HG02973 (cell line): Measurements from ENCODE around the gene SULT4A1.

Experiments
- ATAC-seq: cut with Tn5 transposase; IDR thresholded peaks from one replicate; pipeline ENCODE4 v1.9.1; 2021; ENCODE audit warnings: moderate library complexity; ENCODE audit not compliant: unreplicated experiment

Gene SULT4A1

DNA sequence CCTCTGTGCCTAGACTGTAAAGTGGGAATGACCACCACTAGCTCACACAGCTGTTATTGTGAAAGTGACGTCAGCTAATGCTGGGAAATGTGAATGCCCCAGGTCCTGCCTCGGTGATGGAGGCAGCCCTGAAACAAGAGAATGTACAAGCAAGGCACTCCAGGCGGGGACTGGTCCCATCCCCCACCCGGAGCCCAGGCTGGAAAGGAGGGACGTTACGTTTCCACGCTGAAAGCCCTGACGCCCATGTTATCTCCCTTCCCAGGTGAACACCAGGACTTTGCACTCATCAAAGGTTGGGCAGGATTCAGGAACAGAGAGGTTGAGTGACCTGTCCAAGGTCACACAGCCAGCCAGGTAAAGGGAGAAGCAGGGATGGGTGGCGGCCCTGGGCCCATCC lies 784 bp downstream of the SULT4A1 start:
- no peak for ATAC-seq

DNA sequence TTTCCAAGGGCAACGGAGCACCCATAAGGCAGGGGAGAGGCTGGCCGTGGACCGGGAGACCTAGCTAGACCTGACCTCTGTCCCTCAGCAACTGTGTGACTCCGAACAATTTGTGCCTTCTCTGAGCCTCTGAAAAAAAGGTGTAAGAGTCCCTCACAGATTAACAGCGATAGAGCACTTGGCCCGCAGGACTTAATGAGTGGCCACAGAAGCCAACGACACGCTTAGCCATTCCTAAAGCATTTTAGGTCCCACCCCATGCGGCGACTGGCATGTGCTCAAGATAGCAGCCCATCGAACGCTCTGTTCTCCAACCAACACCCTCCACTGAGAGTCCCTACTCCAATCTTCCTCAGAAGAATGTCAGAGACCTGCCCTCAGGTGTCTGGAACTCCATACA lies 1.5 kb downstream of the SULT4A1 start:
- no peak for ATAC-seq

GRCh38 chr22:43860126-43860525 lies 2.2 kb downstream of the SULT4A1 start:
- ATAC-seq: no peak

DNA sequence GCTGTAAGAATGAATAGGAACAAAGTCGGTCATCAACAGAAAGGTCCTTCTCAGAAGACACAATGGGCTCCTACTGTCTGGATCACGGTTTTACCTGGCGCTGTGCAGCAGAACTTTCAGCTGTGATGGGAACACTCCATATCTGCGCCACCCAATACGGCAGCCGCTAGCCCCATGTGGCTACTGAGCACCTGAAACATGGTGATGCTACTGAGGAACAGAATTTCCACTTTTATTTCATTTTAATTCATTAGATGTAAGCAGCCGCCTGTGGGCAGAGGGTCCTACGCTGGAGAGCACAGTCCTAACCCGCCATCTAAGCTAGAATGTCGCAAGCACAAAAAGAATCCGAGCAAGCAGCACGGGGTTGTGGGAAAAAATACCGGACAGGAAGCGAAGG lies 2.7 kb downstream of the SULT4A1 start:
- no peak for ATAC-seq

DNA sequence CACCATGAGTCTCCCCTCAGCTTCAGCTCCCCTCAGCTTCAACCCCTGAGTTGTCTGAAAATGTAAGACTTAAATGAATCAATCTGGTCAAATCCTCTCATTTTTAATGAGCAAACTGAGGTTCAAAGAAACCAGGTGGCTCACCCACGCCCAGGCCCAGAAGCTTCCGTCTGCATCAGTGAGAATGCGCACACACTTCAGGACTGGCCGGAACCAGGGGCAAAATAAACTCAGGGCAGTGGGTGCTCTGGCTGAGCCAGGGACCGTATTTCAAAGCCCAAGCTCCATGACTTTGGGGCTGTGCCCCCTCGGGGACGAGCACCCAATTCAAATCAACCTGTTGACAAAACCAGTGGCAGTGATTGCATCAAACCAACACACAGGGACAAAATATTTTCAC lies 3.1 kb downstream of the SULT4A1 start:
- no peak for ATAC-seq

- no peak for ATAC-seq
Observed at GRCh38 chr22:43858156-43858895, 4.0 kb downstream of the SULT4A1 start.

DNA sequence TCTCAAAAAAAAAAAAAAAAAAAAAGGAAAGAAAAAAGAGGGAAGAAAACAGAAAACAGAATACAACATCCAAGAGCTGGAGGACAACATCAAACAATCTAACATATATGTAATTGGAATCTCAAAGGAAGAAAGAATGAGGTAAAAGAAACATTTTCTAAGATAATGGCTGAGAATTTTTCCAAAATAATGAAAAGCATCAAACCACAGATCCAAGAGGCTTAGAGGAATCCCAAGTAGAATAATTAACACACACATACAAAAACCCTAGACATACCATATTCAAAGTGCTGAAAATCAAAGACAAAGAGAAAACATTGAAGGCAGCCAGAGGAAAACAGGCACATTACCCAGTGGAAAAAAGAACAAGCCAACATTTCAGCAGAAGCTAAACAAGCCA lies 4.9 kb downstream of the SULT4A1 start:
- ATAC-seq: no peak

GRCh38 chr22:43855431-43855830 lies 6.9 kb downstream of the SULT4A1 start:
- ATAC-seq: no peak

- ATAC-seq: no peak
Observed at GRCh38 chr22:43854786-43855271, 7.5 kb downstream of the SULT4A1 start.

DNA sequence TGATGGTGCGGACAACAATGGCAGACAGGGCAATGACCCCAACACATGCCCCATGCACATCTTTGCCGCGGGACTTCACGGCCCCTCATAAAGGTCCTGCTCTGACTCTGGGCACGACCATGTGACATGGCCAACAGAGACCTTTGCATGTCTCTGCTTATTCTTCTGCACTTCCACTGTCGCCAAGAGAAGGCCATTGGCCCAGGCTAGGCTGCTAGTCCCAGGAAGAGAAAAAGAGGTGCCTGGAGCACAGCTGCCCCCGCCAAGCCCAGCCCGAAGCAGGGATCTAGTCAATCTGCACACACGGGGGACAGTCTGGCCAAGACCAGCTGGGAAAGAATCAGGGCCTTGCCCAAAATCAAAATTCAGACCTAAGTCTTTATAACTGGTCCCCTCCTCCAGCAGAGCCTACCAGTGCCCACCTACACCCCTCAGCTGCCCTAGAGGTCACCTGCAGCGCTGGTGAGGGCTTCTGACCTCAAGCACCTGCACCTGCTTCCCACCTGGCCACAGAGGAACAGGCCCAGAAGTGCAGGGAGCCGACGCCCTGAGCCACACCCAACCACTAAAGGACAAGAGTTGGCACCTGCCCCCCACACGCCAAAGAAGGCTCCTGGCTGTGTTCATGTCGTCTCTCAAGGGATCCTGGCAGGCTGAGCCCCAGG lies 8.1 kb downstream of the SULT4A1 start:
- no peak for ATAC-seq

DNA sequence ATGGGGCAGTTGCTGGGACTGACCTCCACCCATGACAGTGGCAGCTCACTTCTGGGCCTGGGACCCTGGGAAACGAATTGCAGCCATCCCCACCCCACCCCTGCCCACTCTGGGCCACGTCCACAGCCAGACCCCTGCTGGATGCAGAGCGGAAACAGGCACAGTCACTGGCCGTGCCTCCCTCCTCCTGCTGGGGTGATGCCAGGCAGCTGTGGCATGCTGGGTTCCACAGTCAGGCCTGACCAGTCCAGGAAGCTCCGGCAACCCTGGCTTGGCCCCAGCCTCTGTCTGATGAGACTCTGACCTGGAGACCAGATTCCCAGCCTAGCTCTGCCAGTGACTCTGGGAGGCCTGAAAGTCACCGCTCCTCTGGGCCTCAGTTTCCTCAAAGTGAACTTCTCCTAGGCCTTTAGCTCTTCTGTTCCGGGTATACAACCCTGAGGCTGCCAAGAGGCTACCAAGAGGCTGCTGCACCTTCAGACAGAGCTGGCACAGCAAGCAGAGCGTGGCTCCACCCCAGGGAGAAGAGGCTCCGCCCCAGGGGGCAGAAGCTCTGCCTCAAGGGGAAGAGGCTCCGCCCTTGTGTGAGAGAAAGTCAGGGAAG lies 8.9 kb downstream of the SULT4A1 start:
- ATAC-seq: no peak

DNA sequence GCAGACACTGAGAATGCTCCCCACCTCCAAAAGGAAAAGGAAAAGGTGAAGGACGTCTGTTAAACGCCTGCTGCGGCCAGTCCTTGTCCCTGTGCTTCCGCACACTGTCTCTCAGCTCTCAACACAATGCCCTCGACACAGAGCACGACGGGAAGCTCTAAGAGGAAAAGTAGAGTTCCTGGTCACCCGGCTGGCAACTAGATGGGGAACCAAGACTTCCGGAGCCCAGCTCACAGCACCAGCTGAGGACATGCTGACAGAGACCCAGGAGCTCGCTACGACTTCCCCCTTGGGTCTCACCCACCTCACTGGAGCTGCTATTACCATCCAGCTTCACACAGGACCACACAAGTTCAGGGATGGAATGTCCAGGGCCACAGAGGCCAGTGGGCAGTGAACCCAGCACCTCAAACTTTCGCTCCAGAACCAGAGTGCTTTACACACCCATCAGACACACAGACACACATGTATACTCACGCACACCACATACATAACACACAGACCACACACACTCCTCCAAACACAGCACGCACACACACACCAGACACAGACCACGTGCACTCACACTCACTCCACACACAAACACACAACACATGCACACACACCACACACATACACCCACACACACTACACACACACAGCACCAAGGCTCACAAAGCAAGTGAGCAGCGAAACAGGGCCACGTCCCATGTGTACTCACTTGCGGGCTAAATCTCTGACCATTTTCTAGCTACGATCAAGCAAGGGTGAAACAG lies 9.6 kb downstream of the SULT4A1 start:
- ATAC-seq: no peak

- ATAC-seq: no peak
Observed at GRCh38 chr22:43851979-43852307, 10.4 kb downstream of the SULT4A1 start.

GRCh38 chr22:43851058-43851978 lies 11.0 kb downstream of the SULT4A1 start:
- ATAC-seq: no peak

DNA sequence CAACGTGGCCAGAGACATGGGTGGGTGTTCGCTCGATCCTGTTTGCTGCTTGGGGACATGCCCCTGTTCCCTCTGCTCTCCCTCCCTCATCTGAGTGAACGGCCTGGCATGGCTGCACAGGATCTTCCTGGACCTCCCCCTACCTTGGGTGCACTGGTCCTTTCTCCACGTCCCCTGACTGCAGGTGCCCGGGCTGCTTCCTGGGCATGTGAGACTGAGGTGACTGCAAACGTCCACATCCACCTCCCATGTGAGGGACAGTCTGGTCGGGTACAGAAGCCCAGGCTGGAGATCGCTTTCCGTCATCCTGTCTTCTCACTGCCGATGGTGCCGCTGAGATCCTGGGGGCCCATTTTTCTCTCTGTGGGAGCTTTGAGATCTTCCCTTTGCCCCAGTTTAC lies 11.8 kb downstream of the SULT4A1 start:
- ATAC-seq: no peak

DNA sequence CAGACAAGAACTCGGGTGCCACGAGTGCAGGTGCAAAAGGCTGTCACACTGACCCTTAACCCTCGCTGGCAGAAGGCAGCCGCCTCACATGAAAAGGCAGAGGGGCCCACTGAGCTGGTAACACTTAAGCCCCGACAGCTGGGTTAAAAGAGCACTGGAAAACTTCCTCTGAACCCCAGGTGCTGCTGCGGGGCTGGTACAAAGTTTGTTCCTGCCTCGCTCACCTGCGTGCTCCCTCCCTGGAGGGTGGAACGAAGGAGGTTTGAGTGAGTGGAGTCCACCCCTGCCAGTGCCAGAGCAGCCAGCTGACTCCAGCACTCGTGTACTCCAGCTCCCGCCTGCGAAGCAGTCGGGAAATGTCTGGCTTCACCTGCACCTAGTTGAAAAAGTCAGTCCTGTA lies 12.6 kb downstream of the SULT4A1 start:
- ATAC-seq: no peak

DNA sequence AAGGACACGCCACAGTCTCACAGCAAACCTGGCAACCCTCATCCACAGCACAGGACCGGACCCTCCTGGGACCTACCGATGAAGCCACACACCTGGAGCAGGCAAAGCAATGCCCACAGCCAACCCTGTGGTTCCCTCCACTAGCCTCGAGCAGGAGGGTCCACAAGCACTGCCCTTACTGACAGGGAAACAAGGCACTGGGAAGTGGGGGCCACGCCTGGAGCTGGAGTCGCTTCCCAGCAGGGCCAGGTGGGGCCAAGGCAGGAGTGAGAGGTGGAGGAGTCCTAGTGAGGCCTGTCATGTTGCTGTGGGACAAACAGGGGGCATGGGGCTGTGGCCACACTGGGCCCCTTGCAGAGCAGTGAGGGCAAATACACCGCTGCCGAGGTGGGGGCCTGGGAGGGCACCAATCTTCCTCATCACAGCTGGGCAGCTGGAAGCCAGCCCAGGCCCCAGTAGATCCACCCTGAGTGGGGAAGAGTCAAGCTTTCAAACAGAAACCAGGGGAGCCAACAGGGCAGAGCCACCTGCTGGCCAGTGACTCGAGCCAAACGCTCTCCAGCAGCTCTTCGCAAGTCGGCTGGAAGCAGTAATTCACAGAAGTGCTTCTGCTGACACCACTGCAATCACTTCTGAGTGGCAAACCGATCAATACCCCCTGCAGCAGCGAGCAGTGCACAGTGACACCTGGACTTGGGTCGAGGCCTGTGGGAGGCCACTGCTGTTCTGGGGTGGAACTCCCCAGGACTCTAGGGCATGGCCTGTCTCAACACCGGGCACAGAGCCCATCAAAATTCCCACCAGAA lies 13.7 kb downstream of the SULT4A1 start:
- no peak for ATAC-seq

DNA sequence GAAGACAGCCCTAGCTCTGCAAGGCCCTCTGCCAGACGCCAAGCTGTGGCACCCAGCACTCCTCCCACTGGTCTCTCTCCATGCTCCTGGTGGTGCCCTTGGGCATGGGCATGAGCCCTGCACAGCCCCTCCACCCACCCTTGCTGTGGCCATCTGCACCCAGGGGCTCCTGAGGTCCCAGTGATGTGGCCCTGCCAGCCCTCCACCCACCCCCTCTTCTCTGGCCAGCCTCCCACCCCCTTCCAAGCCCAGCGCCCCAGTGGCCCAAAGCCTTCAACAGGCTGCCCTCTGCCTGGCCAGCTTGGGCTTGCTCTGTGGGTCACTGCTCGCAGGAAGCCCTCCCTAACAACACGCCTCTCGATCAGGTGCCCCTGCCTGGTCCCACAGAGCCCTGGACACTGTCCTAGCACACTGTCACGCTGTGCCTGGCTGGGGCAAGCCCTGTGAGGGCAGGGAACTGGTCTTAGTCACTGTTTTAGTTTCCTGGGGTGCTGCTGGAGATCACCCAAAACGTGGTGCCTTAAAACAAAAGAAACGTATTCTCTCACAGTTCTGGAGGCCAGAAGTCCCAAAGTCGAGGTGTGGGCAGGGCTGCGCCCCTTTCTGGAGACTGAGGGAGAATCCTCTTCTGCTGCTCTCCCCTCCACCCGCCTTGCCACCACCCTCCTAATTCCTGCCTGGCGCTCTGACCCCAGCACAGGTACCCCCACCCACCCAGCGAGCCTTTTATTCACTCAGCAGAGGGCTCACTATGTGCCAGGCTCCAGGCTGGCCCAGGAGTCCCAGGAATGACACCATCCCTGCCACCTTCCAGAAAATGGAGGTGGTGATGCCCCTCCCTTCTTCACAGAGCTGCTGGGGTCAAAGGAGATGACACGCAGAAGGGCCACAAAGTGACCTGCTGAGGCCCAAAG lies 14.7 kb downstream of the SULT4A1 start:
- ATAC-seq: no peak

DNA sequence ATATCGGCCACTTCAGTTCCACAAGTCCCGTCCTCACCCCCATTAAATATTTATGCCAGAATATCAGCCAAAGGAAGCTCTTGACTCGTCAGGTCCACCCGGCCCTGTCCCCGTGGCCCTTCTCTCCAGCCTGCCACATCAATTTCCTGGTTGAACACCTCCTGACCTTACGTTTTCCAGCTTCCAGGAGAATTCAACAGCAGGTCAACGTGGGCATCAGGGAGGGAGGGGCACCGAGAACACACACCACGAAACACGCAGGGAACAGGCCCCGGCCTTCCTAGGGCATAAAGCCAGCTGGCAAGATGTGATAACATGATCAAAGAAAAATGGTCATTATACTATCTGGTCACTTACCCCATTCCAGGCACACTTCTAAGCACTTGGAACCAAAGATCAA lies 15.3 kb downstream of the SULT4A1 start:
- ATAC-seq: no peak
